D341Med (cell line): Measurements from ENCODE around the gene EML1.
A peak's percentile ranks its signal among the peaks of the same experiment; 100 is the strongest.

ENCODE experiments used
- DNase-seq: peaks from one replicate; pipeline ENCODE4 v3.0.0; 2012; ENCODE audit warnings: low spot score

The EML1 gene

GRCh38 chr14:99831303-99831702 lies 38.1 kb downstream of the EML1 start:
- no peak for DNase-seq

GRCh38 chr14:99831903-99832685 lies 38.9 kb downstream of the EML1 start:
- DNase-seq = no peak

GRCh38 chr14:99837822-99838221 lies 44.6 kb downstream of the EML1 start:
- no peak for DNase-seq

- no peak for DNase-seq
Observed at GRCh38 chr14:99838639-99839134, 45.5 kb downstream of the EML1 start.

DNA sequence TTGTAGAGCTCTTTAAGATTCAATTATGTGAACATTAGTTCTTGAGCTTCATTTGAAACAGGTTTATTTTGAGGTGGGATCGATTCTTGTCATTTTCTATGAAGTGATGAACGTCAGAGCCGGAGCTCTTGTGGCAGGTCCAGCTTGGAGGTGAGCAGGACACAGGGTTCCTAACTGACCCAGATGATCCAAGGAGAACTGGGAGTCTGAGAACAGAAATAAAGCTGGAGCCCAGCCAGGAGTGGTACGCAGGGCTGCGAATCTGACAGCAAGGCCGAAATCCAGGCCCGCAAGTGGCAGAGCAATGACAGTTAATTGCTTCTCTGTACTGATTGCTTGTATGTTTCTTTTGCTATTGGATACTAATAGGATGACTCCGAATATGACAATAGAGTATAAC lies 46.5 kb downstream of the EML1 start:
- no peak for DNase-seq

GRCh38 chr14:99840265-99840664 lies 47.1 kb downstream of the EML1 start:
- no peak for DNase-seq

- no peak for DNase-seq
Observed at GRCh38 chr14:99840774-99841305, 47.6 kb downstream of the EML1 start.

DNA sequence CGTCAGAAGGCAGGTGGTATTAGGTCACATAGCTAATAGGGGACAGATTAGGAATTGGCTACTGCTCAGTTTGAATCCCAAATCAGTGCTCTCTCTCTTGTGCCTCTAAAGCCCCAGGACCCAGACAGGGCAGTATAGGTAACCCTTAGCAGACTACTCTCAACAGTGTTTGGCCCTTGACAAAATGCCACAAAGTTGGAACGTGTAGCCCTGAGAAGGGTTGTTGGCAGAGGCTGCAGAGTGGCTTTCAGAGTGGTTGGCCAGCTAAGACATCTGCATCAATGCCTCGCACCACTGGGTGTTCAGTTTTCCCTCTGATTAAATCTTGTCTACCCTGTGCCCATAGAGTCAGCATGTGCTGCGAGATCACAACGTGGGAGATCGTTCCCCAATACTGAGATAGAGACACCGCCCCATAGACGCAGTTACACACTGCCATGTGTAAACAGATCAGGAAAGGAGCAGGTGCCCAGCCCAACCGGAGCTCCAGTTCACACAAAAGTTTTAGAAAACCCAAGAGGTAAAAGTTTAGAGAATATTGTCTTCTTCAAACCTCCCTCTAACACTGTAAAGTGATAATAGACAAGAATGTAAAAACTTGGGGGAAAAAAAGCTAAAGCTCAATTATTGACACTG lies 48.3 kb downstream of the EML1 start:
- DNase-seq = no peak

- no peak for DNase-seq
Observed at GRCh38 chr14:99842141-99842540, 48.9 kb downstream of the EML1 start.

DNA sequence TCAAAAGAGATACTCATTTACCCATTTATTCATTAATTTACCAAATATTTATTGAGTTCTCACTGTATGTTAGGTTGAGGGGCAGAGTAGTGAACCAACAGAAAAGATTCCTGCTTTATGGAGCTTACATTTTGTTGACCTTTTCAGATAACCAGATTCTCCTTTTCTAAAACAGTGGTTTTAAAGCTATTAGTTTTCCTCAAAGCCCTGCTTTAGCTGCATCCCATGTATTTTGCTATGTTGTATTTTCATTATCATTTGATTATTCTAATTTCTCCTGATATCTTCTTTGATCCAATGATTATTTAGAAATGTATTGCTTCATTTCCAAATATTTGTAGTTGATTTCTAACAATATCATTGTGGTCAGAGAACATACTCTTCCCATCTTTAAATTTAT lies 53.6 kb downstream of the EML1 start:
- no peak for DNase-seq

DNA sequence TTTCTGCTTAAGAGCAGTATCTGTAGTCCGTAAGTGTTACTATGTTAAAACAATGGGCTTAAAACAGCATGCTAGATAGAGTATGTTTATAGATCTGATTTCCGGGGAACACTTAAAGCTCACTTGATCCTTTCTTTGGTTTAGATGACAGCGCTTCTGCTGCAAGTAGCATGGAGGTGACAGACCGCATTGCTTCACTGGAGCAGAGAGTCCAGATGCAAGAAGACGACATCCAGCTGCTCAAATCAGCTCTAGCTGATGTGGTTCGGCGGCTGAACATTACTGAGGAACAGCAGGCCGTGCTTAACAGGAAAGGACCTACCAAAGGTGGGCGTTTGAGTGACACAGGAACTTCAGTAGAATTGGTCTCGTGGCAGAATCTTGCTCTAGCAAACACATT lies 57.5 kb downstream of the EML1 start:
- DNase-seq = no peak

- DNase-seq = no peak
Observed at GRCh38 chr14:99852578-99852977, 59.4 kb downstream of the EML1 start.

- peak; percentile 63 for DNase-seq
Observed at GRCh38 chr14:99853206-99853605, 60.0 kb downstream of the EML1 start.

- no peak for DNase-seq
Observed at GRCh38 chr14:99854831-99855230, 61.6 kb downstream of the EML1 start.

DNA sequence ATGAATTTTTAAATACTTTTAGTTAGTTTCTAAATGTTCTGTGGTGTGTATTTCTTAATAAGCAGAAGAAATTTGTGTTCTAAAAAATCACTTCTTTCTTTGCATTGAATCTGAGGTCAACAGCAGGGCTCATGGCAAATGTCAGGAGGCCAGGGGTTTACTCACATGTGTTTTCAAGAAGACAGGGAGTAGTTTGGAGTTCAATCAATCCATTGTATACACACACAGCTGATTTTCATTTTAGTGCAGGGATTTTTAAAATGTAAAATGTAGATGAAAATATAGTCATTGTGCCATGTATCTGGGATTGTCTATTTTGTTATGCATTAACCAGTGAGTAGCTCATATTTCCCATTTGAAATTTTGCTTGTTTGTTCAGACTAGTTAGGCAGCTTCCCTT lies 62.1 kb downstream of the EML1 start:
- DNase-seq = no peak

GRCh38 chr14:99857551-99857950 lies 64.3 kb downstream of the EML1 start:
- DNase-seq = no peak

- no peak for DNase-seq
Observed at GRCh38 chr14:99860219-99860618, 67.0 kb downstream of the EML1 start.

DNA sequence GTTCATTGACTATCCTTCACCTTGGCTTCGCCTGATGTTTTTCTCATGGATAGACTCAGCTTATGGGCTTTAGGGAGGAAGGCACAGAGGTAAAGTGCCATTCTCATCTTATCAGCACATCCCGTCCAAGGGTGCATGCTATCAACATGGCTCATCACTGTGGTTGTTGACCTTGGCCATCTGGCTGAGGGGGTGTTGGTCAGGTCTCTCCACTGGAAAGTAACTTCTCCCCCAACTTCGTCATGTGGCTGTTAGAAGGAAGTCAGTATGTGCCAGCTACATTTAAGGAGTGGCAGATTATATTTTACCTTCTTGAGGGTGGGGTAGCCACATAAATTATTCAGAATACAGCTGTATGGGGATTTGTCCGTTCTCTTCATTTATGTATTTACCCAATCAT lies 68.9 kb downstream of the EML1 start:
- DNase-seq = no peak

DNA sequence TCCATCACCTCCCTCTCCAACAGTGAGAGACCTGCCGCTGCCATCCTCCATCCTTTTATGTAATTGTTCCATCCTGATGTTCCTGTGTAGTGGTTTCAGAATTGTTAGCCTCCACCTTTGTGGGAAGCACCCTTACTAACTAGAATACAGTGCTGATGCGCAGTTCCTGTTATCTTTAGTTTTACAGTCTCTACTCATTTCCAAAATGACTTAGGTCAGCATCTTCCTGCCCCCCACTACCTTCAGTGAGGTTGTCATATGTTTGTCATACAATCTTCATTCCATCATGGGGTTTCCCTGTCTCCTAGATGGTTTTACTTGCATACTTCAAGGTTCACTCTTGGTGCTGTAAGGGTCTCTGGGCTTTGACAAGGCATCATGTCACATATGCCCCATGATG lies 69.8 kb downstream of the EML1 start:
- DNase-seq = no peak

DNA sequence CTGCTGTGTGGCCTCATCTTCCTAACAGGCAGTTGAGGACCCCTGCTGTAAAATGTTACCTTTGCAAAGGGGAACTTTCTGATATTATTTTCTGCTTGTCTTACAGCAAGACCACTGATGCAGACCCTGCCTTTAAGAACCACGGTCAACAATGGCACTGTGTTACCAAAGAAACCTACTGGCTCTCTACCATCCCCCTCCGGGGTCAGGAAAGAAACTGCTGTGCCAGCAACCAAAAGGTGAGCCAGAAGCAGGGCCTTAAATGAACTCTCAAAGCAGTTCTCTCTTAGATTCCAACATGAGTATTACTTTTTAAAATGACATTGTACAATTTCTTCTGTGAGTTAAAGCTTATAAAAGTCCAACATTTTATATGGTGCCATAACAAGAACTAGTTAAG lies 72.2 kb downstream of the EML1 start:
- DNase-seq = no peak

DNA sequence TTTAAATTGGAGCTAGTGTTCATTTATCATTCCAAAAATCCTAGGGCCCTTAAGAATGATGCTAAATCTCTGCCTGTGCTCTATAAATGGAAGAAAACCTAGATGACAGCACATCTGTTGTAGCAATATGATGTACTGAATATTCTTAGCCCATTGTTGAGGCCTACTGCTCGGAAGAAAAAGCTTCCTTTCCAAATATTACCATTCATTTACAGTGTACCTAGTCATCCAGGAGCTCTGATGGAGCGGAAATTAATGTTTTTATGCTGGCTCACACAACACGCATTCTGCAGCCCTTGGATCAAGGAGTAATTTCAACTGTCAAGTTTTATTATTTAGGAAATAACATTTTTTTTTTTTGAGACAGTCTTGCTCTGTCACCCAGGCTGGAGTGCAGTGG lies 77.4 kb downstream of the EML1 start:
- no peak for DNase-seq

- no peak for DNase-seq
Observed at GRCh38 chr14:99871771-99872170, 78.6 kb downstream of the EML1 start.

GRCh38 chr14:99872786-99873440 lies 79.7 kb downstream of the EML1 start:
- no peak for DNase-seq
